OCI-M1 (cell line): Measurements from ENCODE around the gene SLC17A1.
A peak's percentile ranks its signal among the peaks of the same experiment; 100 is the strongest.

Experiments used
- DNase-seq: peaks from one replicate; lab custom pipeline; 2025; lab: John Stamatoyannopoulos, UW

SLC17A1 gene

DNA sequence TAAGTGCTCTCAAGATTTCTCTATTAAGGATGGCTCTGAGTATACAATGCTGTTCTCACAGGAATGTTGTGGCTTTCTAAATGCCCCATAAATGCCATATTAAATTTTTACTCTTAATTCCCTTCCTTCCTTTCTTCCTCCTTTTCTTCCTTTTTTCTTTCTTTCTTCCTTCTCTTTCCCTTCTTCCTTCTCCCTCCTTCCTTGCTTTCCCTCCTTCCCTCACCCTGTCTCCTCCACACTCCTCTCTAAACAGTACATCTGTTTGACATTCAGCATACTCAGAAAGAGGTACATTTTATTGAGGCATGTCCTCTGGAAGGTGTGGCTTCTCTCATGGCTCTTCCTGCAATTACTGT, 433 bp upstream of the SLC17A1 start:
- no peak for DNase-seq

GRCh38 chr6:25830458-25830857, 1.4 kb downstream of the SLC17A1 start:
- no peak for DNase-seq

DNA sequence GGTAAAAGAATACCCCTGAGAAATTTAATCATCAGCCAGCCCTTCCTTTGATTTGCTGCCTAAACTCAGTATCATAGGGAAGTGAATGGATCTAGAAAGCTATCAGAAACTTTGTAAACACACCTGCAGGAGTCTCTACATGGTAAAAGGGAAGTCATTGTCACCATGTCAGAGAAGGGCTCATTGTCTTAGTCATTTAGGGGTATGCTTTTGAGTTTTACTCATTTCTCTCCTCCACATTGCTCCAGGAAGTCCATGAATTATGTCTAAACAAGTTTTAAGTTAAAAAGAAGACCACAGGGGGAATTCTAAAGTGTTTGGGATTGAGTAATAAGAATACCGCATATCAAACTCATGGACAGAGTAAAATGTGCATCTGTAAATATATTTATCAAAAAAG, 2.5 kb downstream of the SLC17A1 start:
- DNase-seq, result no peak

DNA sequence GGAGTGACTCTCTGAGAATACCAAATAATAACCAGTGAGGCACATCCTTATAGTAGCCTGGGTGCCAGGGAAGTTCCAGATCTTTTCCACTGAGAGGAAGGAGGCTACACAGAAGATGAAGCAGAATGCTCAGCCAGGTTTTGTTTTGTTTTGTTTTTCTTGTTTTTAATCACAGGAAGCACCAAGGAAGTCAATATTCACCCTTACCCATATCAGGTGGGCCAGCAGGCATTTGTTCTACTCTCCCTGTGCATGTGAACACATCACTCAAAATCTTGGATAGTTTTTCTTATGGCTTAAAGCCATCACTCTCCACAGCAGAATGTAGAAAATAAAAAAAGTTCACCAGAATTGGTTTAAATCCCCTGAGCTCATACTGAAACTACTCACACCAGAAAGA, 10.5 kb downstream of the SLC17A1 start:
- DNase-seq, result no peak

- DNase-seq, result no peak
Observed at GRCh38 chr6:25816252-25816651, 15.6 kb downstream of the SLC17A1 start.

- no peak for DNase-seq
Observed at GRCh38 chr6:25815194-25815593, 16.7 kb downstream of the SLC17A1 start.

- DNase-seq, result no peak
Observed at GRCh38 chr6:25804804-25805203, 27.0 kb downstream of the SLC17A1 start.

DNA sequence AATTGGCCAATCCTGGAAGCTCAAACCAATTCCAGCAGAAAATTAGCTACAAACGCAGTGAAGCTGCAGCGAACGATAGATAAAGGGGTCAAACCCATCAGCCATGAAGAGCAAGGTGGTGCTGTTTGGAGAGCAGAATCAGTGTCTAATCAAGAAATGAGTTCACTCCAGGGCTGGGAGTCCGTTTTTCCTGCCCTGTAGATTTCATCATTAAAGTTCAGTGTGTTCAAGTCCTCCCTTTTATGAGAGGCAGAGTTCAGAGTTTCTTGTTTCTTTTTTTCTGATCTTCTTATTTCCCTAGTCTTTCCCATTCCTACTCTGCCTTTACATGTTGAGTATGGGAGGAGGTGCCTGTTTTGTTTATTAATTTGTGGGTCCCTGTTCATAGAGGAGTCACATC, 30.4 kb downstream of the SLC17A1 start:
- DNase-seq, result no peak

GRCh38 chr6:25794784-25795183, 37.1 kb downstream of the SLC17A1 start:
- no peak for DNase-seq

- peak; percentile 12 for DNase-seq
Observed at GRCh38 chr6:25793970-25794369, 37.9 kb downstream of the SLC17A1 start.

DNA sequence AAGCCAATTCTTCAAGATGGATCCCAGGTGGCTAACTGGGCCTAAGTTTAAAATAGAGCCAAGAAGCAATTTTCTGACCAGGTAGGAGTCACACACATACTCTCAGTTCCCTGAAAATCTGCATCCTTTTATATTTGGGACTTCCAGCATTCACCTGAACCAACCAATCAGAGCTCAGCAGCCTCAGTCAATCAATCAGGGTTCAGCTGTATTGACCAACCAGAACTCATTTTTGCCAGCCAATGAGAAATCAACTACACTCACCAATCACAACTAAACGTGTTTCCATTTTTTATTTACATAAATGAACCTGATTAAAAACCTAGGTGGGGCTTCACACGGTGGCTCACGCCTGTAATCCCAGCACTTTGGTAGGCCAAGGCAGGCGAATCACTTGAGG, 39.8 kb downstream of the SLC17A1 start:
- DNase-seq, result no peak

DNA sequence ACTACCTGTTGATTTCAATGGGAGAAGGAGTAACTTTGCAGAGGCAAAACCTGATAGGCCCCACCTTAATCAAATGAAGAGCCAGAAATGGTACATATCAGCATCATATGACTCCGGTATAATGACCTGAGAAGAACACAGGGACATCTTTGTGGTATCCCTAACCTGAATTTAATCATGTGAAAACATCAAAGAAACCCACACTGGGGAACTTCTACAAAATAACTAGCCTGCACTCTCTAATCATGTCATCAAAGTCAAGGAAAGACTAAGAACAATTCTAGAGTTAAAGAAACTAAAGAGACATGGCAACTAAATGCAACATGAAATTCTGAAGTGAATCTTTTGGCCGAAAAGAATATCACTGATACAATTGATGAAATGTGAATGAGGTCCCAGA, 42.4 kb downstream of the SLC17A1 start:
- no peak for DNase-seq

DNA sequence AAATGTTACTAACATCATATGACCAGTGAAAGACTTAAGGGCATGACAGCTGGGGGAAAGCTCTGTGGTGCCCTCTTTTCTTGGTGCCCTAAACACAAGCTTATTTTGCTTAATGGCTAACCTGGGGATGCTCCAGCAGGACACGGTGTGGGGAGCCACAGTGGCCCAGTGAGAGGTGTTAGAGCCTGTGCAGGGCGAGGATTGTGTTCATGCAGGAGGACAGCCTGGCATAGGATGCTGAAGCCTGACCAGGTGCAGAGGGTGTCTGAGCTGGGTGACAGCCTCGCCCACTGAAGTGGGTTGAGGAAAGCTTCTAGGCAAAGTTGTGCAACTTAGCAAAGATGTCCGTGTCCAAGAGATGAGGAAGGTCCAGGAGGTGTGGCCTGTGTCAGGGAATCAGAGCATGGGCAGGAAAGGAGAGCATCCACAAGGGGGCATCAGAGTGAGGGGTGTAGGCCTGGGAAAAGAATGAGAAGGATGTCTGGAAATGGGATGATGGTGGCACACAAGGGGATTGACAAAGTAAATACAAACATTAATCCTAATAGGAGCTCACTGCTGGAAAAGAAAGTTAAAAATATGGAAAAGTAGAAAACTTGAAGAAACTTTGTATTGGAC, 43.4 kb downstream of the SLC17A1 start:
- DNase-seq, result peak; percentile 81

GRCh38 chr6:25787428-25787827, 44.4 kb downstream of the SLC17A1 start:
- no peak for DNase-seq

GRCh38 chr6:25781134-25781533, 50.7 kb downstream of the SLC17A1 start:
- DNase-seq, result no peak

DNA sequence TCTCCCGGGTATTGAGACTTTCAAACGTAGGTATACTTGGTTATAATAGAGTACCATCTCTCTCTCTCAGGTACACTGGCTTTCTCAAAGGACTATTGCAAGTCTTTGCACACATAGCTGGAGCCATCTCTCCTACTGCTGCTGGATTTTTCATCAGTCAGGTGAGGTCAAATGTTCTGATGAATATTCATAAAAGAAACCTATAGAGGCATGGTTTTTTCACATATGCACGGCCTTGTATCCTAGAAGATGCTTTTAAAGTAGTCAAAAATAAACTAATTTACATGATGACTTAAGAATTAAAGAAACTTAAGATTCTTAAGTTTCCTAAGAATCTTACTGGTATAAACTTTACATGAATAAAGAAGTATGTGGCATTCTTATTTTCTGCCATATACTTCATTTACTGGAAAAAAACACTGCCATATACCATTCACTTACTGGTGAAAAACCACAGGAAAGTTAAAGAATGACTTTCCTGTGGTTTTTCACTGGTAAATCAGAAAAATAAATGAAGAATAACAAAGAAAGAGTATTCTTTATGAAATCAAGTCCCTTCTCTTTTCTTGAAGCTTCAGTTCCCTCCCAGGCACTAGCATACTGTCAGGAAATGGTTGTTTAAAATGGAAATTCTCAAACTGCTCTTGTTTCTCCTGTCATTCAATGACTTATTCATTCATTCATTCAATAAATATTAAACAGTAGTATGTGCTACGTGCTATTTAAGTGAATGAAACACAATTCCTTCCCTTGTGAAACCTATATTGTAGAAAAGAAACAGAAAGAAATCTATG, 53.8 kb downstream of the SLC17A1 start:
- no peak for DNase-seq

DNA sequence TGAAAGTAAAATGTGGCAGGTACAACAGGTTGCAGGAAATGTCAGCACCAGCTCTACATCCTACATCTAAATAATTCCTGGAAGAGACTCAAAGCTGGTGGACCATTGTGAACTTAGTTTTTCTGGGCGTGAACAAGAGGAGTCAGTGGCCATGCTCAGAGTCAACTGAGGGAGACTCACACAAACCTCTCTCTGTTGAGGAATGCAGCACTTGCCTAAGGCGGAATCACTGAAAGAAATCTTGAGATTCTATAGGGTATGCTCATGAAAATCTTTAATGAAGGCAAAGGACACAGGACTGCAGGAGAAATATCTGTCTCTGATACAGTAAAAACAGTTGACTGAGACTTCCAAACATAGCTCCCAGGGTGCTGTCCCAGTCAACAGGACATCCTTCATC, 54.8 kb downstream of the SLC17A1 start:
- DNase-seq, result no peak

DNA sequence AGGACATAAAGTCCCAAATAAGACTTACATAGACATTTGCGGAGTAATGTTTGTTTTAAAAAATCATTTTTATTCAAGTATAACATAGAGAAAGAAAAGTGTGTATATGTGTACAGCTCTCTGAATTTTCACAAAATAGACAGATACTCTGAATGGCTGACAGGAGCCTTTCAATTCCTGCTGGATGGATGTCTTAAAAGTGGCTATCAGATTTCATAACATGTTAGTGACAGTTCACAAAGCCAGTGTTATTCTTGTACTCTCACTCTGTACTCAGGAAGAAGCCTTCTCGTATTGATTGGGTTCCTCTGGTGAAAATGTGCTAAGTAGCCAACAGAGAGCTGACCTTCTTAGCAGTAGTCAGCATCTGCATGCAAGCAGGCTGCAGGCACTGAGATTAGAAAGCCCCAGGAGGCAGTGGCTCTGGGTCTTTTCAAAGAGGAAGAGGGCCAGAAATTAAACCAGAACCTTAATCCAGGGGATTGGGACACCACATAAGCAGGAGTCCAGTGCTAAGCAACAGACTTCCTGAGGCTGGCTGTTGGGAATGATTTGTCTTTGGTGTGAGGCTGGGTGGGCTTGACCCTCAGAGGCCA, 57.6 kb downstream of the SLC17A1 start:
- peak; percentile 57 for DNase-seq

DNA sequence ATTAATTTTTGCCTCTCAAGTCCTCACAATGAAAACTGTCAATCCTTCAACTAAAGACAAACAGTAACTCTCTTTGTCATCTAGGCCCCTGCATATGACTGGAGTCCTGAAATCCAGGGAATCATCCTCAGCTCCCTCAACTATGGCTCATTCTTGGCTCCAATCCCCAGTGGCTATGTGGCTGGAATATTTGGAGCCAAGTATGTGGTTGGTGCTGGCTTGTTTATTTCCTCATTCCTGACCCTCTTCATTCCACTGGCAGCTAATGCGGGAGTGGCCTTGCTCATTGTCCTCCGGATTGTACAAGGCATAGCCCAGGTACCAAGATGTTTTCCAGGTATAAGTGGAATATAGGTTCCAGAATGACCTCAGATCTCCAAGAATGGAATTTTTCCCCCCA, 61.9 kb downstream of the SLC17A1 start:
- no peak for DNase-seq

GRCh38 chr6:25768566-25768965, 63.3 kb downstream of the SLC17A1 start:
- no peak for DNase-seq

- no peak for DNase-seq
Observed at GRCh38 chr6:25764611-25765010, 67.2 kb downstream of the SLC17A1 start.

- DNase-seq, result no peak
Observed at GRCh38 chr6:25757936-25758642, 73.8 kb downstream of the SLC17A1 start.
